Measurements from ENCODE around the gene WTIP. TPM values are rescaled to one million over a fixed set of nuclear protein-coding genes. Genes with fewer than 3 reads are reported as not detected.

WTIP gene
- total and polyA plus RNA-seq, 9 donors: 13.4 to 38.4 (median 29.5) TPM

GRCh38 chr19:34489175-34489574 is 7.6 kb downstream of the WTIP start:
- DNase-seq: peak in 1 of 5 donors; percentile 14
- TF ChIP-seq POLR2A (IDR thresholded peaks at IDR 0.05): no peak
- no peak for TF ChIP-seq CTCF (IDR thresholded peaks at IDR 0.05)
- TF ChIP-seq EP300 (IDR thresholded peaks at IDR 0.05): no peak
- 70 to 73% (median 71%) methylated on average over 7 of the region's 7 CpGs for WGBS, 3 donors
- Histone ChIP-seq H3K4me3 (no peak overlapping the region), H3K9me3 (no peaks in the 10 kb centered on the region), H3K27me3 (no peaks in the 10 kb centered on the region), H3K36me3 (no peaks in the 10 kb centered on the region), H3K4me1 (ENCODE audit: insufficient read depth) (peaks cover 5% of the 10 kb centered on the region), H3K27ac (no peak overlapping the region)
- intact Hi-C loops (cut with DNase I): loop anchor here in 1 of 4 donors (10.0 kb wide), 1 partner anchor 124 kb away; the partner anchor contains the start of gene GPI

GRCh38 chr19:34490141-34490766 is 8.7 kb downstream of the WTIP start:
- intact Hi-C loops (cut with DNase I): no loop called here
- Histone ChIP-seq H3K27ac (no peak overlapping the region), H3K9me3 (no peaks in the 10 kb centered on the region), H3K4me3 (no peak overlapping the region), H3K4me1 (ENCODE audit: insufficient read depth) (peaks cover 4% of the 10 kb centered on the region), H3K36me3 (no peaks in the 10 kb centered on the region), H3K27me3 (no peaks in the 10 kb centered on the region)
- TF ChIP-seq POLR2A (IDR thresholded peaks at IDR 0.05): no peak
- TF ChIP-seq CTCF (IDR thresholded peaks at IDR 0.05): no peak
- no peak for TF ChIP-seq EP300 (IDR thresholded peaks at IDR 0.05)
- peak in 1 of 5 donors; percentile 28 for DNase-seq
- WGBS, 3 donors: 89 to 91% (median 90%) methylated on average over 19 of the region's 19 CpGs

- TF ChIP-seq POLR2A (IDR thresholded peaks at IDR 0.05): no peak
- no peak for TF ChIP-seq EP300 (IDR thresholded peaks at IDR 0.05)
- no peak for TF ChIP-seq CTCF (IDR thresholded peaks at IDR 0.05)
- H3K4me3 ChIP-seq: no peak overlapping the region
- H3K27ac ChIP-seq: no peak overlapping the region
- DNase-seq: peak in 1 of 5 donors; percentile 19
- H3K9me3 ChIP-seq: no peaks in the 10 kb centered on the region
- H3K27me3 ChIP-seq: no peaks in the 10 kb centered on the region
- no peaks in the 10 kb centered on the region for H3K36me3 ChIP-seq
- no peaks in the 10 kb centered on the region for H3K4me1 ChIP-seq (ENCODE audit: insufficient read depth)
- 82 to 85% (median 85%) methylated on average over 25 of the region's 25 CpGs for WGBS, 3 donors
- intact Hi-C loops (cut with DNase I): no loop called here
Observed at GRCh38 chr19:34493038-34493648, 11.6 kb downstream of the WTIP start.

GRCh38 chr19:34493649-34494044 is 12.1 kb downstream of the WTIP start:
- peak in 1 of 5 donors; percentile 18 for DNase-seq
- WGBS, 3 donors: 81 to 88% (median 85%) methylated on average over 7 of the region's 7 CpGs
- intact Hi-C loops (cut with DNase I): no loop called here

More at GRCh38 chr19:34493649-34494044, 12.1 kb downstream of the WTIP start:
- H3K36me3 ChIP-seq: no peaks in the 10 kb centered on the region
- H3K27ac ChIP-seq: no peak overlapping the region
- TF ChIP-seq EP300 (IDR thresholded peaks at IDR 0.05): no peak
- no peak for TF ChIP-seq POLR2A (IDR thresholded peaks at IDR 0.05)
- TF ChIP-seq CTCF (IDR thresholded peaks at IDR 0.05): no peak
- H3K4me1 ChIP-seq (ENCODE audit: insufficient read depth): no peaks in the 10 kb centered on the region
- H3K4me3 ChIP-seq: no peak overlapping the region
- no peaks in the 10 kb centered on the region for H3K27me3 ChIP-seq
- H3K9me3 ChIP-seq: no peaks in the 10 kb centered on the region

All from ovary (tissue), 9 donors.